Cardiac ventricle fibroblast (primary cell): ENCODE data around the gene TBX22. TPM values are rescaled to one million over a fixed set of nuclear protein-coding genes. Genes with fewer than 3 reads are reported as not detected.

Source experiments
- total RNA-seq: library from RNA; depleted of rRNA; stranded (reverse); fragments of >200 nt; gene quantifications from 2 replicates; pipeline ENCODE4 v1.2.3, GENCODE V29; 2015

The TBX22 gene
- total RNA-seq: 0.05 and 0.31 TPM in 2 replicates

DNA sequence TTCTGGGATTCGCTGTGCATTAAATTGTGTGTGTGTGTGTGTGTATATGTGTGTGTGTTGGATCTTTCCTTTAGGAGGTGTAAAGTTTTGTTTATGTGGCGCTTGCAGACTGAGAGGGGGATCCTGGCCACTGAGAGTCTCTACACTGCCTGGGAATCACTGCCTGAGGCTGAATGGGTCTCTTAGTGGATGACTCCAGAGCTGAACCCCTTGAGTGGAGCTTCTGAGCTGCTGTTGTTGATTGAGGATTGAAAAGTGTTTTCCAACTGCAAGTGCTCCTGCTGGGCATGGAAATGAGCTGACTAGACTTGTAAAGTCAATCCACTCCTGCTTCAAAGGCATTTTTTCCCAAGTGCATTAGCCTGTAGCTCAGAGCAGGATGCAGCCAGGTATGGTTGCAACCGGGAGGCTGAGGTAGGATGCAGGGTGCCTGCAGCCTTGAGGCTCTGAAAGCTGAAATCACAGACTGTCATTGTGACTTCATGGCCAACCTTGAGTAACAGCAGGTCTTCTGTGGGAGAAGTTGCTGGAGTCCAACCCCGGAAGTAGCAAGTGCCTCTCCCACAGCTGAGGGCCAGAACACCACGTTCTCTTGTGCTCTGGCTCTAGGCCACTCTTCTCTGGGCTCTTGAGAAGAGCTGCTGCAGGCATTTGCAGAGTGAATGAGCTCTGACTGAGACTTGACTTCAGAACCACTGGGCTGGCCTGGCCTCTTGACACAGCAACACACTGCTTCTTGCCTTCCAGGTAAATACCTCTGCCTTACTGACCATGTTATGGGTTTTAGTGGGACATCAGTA lies at the start of gene TBX22:
TBX22 (plus strand) TSS at position 613 of the 800 bp plus-strand sequence. CDS start 7,517 bp downstream, outside the sequence.

